ENCODE results near the gene CHCHD6.

DNA sequence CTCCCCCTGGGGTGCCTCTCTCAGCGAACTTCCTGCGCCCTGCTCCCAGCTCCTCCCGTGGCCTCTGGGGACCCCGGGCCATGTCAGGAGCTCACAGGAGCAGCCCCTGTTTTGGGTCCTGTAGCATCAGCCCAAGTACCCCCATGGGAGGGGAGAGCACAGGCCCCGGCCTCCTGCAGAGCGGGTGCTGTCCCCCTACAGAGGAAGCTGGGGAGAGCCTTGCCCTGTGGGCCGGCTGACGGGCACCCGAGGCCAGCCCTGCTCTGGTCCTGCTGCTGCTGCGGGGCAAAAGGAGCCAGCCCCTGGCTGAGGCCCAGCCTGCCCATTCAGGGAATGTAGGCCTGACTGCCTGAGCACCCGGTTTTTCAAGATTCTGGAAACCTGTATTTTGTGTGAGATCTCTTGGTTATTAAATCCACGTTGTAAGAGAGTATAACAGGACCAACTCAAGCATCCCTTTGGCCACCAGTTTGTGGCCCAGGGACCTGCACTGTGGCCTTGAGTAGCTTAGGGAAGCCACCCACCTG is 291.3 kb downstream of the CHCHD6 start:
- TF ChIP-seq POLR2AphosphoS5 (IDR thresholded peaks at IDR 0.05; ENCODE audit: low read depth, low read length) (no peak), SIN3A (IDR thresholded peaks at IDR 0.05; ENCODE audit: borderline replicate concordance, insufficient read depth, low read length) (no peak)
- TF ChIP-seq, protein P1, sequence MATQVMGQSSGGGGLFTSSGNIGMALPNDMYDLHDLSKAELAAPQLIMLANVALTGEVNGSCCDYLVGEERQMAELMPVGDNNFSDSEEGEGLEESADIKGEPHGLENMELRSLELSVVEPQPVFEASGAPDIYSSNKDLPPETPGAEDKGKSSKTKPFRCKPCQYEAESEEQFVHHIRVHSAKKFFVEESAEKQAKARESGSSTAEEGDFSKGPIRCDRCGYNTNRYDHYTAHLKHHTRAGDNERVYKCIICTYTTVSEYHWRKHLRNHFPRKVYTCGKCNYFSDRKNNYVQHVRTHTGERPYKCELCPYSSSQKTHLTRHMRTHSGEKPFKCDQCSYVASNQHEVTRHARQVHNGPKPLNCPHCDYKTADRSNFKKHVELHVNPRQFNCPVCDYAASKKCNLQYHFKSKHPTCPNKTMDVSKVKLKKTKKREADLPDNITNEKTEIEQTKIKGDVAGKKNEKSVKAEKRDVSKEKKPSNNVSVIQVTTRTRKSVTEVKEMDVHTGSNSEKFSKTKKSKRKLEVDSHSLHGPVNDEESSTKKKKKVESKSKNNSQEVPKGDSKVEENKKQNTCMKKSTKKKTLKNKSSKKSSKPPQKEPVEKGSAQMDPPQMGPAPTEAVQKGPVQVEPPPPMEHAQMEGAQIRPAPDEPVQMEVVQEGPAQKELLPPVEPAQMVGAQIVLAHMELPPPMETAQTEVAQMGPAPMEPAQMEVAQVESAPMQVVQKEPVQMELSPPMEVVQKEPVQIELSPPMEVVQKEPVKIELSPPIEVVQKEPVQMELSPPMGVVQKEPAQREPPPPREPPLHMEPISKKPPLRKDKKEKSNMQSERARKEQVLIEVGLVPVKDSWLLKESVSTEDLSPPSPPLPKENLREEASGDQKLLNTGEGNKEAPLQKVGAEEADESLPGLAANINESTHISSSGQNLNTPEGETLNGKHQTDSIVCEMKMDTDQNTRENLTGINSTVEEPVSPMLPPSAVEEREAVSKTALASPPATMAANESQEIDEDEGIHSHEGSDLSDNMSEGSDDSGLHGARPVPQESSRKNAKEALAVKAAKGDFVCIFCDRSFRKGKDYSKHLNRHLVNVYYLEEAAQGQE (IDR thresholded peaks at IDR 0.05; ENCODE audit: insufficient read depth in 1 of 2, low read depth in 2 of 2, low read length in 2 of 2) = no peak
